ENCODE results near the gene CCDC171.
"Not testable (repeated sequence)": the region's sequence is repeated elsewhere in the genome, so short reads cannot be mapped to it uniquely, and the experiment has no call there.

The CCDC171 gene

GRCh38 chr9:15570769-15571168 is 17.9 kb downstream of the CCDC171 start:
- no peak for DNase-seq

DNA sequence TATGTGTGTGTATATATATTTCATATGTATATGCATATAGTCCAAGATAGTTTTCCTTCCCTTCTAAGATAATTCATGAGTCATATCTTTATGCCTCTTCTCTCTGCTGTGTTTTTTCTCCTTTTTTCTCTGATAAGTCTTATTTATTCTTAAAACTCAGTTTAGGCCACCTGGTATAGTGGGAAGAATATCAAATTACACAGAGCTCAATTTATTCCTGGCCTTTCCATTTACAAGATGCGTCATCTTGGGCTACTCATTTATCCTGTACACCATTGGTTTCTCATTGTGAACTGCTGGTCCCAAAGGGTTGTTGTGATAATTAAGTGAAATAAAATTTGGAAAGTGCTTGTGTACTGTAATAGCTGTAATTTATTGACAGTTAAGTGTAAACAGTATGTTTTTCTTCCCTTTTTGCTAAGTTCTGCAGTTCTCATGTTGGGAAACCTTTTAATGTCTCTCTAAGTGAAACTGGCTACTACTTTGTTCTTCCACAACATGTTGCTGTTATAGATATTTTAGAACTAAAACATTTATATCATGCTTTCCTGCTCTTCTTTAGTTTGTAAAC is 19.4 kb downstream of the CCDC171 start:
- no peak for DNase-seq

GRCh38 chr9:15576350-15577050 is 23.7 kb downstream of the CCDC171 start:
- no peak for DNase-seq

- DNase-seq: no peak
These were observed 25.9 kb downstream of the CCDC171 start for GRCh38 chr9:15578714-15579113.

- DNase-seq: no peak
These were observed 31.5 kb downstream of the CCDC171 start for GRCh38 chr9:15584379-15584778.

DNA sequence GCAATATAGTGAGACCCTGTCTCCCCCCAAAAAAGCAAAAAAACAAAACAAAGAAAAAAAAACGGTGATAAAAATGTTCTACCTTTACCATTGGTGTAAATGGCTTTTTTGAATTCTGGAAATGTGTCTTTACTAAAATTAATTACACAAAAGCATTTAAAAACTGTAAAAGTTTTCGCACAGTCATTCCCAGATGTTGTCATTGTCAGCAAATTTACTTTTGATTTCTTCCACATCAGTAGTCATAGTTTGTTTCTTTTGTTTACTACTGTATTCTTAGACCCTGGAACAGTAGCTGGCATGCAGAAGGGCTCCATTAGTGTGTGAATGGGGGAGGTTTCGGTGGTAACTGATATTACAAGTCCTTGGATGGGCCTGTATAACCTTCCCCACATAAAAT is 39.5 kb downstream of the CCDC171 start:
- DNase-seq: no peak

DNA sequence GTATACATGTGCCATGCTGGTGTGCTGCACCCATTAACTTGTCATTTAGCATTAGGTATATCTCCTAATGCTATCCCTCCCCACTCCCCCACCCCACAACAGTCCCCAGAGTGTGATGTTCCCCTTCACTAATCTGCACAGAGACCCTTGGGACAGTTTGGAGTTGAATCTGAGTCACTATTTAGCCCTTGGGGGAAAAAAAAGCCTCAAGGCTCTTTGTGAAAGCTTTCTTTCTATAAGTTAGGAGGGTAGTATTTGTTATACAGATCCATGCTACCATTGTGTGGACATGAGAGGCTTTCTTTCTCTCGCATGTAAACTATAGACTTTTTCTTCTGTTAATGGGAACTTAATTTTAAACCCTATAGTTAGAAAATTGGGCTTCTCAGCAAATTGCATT is 40.1 kb downstream of the CCDC171 start:
- not testable (repeated sequence) for DNase-seq

GRCh38 chr9:15600666-15601330 is 48.0 kb downstream of the CCDC171 start:
- DNase-seq: not testable (repeated sequence)

DNA sequence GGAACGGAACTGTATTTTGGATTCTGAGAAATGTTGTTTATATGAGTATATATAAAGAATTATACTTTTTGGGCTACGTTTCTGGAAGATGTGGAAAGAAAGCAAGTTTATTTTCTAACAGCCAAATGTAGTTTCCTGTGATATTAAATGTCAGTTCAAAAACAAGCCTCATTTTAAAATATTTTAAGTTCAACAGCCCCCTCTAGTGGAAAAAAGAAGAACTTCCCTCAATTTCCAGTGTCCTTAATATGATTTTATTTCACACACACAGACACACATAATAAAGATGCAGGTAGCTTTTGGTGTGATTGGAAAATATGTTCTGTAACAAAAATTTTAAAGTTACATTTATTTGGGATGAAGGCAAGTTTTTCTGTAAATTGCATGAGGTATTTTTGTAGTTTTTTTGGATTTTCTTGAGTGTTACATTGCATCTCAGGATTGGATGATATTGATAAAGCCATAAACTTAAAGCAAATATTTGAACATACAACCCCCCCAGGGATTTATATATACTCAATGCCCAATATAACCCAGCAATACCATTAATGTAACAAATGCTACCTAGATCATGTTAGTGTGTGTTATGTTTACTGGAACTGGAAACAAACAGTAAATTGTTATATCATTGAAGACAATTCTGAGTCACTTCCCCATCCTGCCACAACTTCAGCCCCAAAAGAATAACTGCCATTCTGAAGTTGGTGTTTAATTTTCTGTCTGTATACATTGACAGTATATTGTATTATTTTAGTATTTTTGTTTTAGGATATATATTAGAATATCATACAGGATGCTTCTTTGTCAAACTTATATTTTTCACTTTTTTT is 54.0 kb downstream of the CCDC171 start:
- no peak for DNase-seq

DNA sequence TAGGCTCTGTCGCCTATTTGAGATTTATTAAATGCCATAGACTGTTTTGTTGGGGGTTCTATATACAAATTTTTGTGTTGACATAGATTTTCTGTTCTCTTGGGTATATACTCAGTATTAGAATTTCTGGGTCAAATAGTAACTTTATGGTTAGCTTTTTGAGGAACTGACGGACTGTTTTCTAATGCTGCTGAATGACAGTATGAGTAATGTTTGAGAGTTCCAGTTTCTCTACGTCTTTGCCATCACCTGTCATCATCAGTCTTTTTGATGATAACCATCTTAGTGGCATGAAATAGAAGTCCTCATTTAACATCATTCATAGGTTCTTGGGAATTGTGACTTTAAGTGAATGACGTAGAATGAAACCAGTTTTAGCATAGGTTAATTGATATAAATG is 60.1 kb downstream of the CCDC171 start:
- DNase-seq: no peak

GRCh38 chr9:15617782-15618181 is 64.9 kb downstream of the CCDC171 start:
- DNase-seq: no peak

GRCh38 chr9:15618540-15619331 is 65.9 kb downstream of the CCDC171 start:
- DNase-seq: no peak

GRCh38 chr9:15622318-15622971 is 69.6 kb downstream of the CCDC171 start:
- no peak for DNase-seq

DNA sequence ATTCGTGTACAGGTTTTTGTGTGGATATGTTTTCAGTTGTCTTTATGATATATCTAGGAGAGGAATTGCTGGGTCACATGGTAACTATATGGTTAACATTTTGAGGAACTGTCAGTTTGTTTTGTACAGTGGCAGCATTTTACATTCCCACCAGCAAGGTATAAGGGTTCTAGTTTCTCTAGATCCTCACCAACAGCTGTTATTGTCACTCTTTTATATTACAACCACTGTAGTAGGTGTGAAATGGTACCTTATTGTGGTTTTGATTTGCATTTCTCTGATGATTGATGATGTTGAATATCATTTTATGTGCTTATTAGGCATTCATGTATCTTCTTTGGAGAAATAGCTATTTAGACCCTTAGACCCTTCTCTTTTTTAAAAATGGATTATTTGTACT is 82.9 kb downstream of the CCDC171 start:
- DNase-seq: no peak

DNA sequence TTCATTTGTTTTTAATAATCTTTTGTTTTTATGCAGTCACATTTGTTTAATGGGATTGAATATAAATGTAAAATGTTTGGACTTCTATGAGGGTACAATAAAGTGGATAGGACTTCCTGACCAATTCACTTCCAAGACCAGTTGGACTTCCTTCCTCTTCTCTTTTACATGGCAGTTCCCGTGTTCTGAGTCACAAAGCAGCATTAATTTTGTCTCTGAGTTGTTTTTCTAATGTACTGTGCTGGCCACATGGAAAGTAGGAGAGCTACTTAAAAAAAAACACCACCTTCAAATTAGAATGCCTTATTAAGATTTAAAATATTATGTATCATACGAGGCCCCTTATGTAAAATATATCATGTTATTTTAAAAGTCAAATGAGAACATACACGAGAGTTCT is 87.3 kb downstream of the CCDC171 start:
- DNase-seq: no peak

DNA sequence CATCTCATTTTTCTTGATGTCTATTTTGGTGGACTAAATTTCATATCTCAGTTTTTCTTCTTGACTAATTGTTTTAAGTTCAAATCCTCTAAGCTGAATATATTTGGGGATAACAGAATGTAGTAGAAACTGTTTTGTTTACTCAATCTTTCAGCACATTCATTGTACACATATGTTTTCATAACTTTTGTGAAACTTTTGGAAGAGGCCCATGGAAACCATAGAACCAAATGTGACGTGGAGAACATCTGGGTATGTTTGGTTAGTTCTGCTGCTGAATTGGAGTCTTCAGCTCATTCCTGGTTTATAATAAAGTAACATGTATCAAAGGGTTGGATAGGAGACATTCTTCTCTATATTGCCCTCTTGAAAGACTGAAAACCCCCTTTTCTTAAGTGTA is 88.4 kb downstream of the CCDC171 start:
- DNase-seq: no peak

DNA sequence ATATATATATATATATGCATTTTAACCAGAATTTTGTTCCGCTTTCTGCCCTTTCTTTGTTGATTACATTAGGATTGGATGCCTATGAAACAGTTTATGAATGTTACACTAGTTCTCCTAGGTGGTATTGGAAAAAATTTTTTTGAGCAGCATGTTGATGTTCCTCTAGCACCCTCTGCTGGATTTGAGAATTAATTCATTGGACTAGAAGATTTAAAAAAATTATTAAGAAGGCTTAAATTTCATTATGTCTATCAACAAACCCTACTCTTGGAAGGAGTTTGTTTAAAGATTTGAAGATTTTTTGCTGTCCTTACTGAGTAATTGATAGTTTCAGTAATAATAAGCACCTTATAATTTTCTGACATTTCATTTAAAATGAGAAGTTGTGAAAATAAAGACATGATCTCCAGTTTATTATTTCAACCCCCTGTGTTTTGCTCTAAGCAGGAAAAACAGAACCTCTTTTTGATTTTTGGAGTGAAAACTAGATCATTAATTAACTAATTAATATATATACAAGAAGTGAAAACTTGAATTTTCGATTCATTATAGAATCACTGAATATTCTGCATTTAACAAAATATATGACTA is 89.6 kb downstream of the CCDC171 start:
- DNase-seq: no peak

DNA sequence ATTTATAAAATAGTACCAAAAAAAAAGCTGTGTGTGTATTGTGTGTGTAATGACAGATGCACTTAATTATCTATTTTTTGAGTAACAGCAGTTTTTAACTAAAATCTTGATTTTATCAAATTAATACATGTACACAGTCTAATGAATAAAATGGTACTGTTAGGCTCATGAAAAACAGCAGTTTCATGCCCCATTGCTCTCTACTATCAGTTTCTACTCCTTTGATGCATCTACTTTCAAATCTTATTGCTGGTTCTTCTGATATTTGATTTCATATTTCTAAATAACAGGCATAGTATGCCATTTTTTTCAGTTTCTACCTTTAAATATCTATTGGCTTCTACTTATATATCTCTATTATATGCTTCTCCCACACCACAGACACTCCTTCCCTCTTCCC is 117.4 kb downstream of the CCDC171 start:
- DNase-seq: no peak

- no peak for DNase-seq
These were observed 118.1 kb downstream of the CCDC171 start for GRCh38 chr9:15670894-15671293.

DNA sequence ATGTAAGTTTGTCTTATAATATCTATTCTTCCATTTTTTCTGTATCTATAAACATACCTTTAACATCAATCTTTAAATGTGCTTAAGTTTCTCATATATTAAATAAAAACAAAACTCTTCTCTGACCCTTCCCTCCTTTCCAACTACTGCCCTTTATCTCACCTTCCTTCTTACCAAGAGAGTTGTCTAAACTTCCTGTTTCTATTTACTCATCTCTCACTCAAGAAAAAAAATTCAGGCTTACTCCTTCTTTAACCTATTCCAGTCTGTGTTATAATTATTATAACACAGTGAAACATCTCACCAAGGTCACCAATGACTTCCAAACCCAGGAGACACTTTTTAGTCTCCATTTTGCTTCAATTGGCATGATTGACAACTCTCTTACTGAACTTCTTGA is 140.9 kb downstream of the CCDC171 start:
- no peak for DNase-seq

DNA sequence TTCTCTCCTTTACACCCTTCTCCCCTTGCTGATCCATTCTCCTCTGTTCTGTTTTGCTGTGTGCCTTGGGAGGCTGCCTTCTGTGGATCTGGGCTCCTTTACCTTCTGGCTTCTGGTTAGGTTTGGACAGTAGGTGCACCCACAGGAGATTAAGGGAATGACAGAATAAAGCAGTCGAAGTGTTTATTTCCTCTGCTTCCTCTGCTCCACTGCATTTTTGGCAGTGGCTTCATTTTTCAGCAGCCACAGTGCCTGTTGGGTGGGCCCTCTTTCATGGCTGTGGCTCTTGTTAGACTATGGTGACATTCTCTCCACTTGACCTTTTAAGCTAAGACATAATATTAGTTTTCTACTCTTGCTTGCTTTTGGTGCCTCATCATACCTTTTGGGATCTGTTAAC is 144.1 kb downstream of the CCDC171 start:
- DNase-seq: no peak

DNA sequence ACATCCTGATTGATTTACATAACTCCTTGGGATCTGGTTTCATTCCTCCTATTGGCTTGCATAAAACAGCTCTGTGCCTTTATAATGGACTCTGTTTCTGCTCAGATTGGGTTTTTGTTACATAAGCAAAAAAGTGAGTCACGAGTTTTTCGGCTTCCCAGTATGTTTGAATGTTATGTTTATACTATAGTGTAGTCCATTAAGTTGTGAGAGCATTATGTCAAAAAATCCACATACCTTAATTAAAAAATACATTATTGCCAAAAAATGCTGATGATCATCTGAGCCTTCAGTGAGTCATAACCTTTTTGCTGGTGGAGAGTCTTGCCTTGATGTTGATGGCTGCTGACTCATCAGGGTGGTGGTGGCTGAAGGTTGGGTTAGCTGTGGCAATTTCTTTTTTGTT is 144.6 kb downstream of the CCDC171 start:
- no peak for DNase-seq

Measured in SIG-M5 (cell line).